Activated T-cell treated with anti-CD3 and anti-CD28 coated beads, Interleukin-2, amount 50 U/mL, for 72 hours (primary cell): ENCODE results near the gene TRIM33. TPM values are rescaled to one million over a fixed set of nuclear protein-coding genes. Genes with fewer than 3 reads are reported as not detected.

Source experiments
- ATAC-seq, 2 donors: fragments of 150-1000 bp; cut with Tn5 transposase; replicated peaks in 1 of 2; 2 replicates each; pipeline ENCODE4 v1.10.0; 2021; ENCODE audit warnings: moderate library complexity in 2 of 2, mild to moderate bottlenecking in 1 of 2
- DNase-seq, 2 donors: peaks; one replicate each; pipeline ENCODE4 v3.0.0; 2021 to 2022; ENCODE audit warnings: mixed read lengths in 1 of 2
- H3K27ac Mint-ChIP-seq: one replicate; pipeline ENCODE4 v1.8.0; 2022; ENCODE audit warnings: mild to moderate bottlenecking, moderate library complexity, mixed read lengths
- H3K27me3 Mint-ChIP-seq: one replicate; pipeline ENCODE4 v1.8.0; 2022; ENCODE audit warnings: low read depth, mixed read lengths
- H3K36me3 Mint-ChIP-seq, 2 donors: one replicate each; pipeline ENCODE4 v1.8.0; 2022; ENCODE audit warnings: mixed read lengths in 2 of 2, mild to moderate bottlenecking in 1 of 2; ENCODE audit not compliant: insufficient read depth in 2 of 2
- H3K4me1 Mint-ChIP-seq: one replicate; pipeline ENCODE4 v1.8.0; 2022; ENCODE audit warnings: low read depth, mixed read lengths
- H3K4me3 Mint-ChIP-seq, 2 donors: one replicate each; pipeline ENCODE4 v1.8.0; 2022; ENCODE audit warnings: mild to moderate bottlenecking in 2 of 2, mixed read lengths in 2 of 2, moderate library complexity in 2 of 2
- H3K9me3 Mint-ChIP-seq, 2 donors: one replicate each; pipeline ENCODE4 v1.8.0; 2022; ENCODE audit warnings: mixed read lengths in 2 of 2
- total RNA-seq, 2 donors: library from RNA; stranded (reverse); gene quantifications; one replicate each; pipeline ENCODE4 v1.2.3, GENCODE V29; 2022

TRIM33 gene
- total RNA-seq, 2 donors from 2014 or later, result 34.1 to 42.4 TPM

- ATAC-seq (no peak), DNase-seq (no peak)
- peaks cover 6 to 9% of the 10 kb centered on the region in 2 donors for H3K36me3 Mint-ChIP-seq
- H3K4me3 Mint-ChIP-seq, result peak overlapping the region in 1 of 2 donors; percentile 19
- peaks cover 46% of the 10 kb centered on the region for H3K4me1 Mint-ChIP-seq
- H3K27me3 Mint-ChIP-seq, result no peaks in the 10 kb centered on the region
- H3K27ac Mint-ChIP-seq, result no peak overlapping the region
- peaks cover 3 to 4% of the 10 kb centered on the region in 2 donors for H3K9me3 Mint-ChIP-seq
Observed at GRCh38 chr1:114472408-114472807, 38.6 kb downstream of the TRIM33 start.

GRCh38 chr1:114470681-114471080 is 40.3 kb downstream of the TRIM33 start:
- DNase-seq (no peak), ATAC-seq (no peak)
- Mint-ChIP-seq H3K4me1 (peaks cover 45% of the 10 kb centered on the region), H3K27me3 (no peaks in the 10 kb centered on the region), H3K9me3 (peaks cover 3 to 4% of the 10 kb centered on the region in 2 donors), H3K27ac (no peak overlapping the region), H3K36me3 (peaks cover 6 to 12% of the 10 kb centered on the region in 2 donors), H3K4me3 (no peak overlapping the region)

- Mint-ChIP-seq H3K27ac (peak overlapping the region; percentile 80), H3K36me3 (peaks cover 6 to 8% of the 10 kb centered on the region in 2 donors), H3K27me3 (no peaks in the 10 kb centered on the region), H3K9me3 (peaks cover 3 to 4% of the 10 kb centered on the region in 2 donors), H3K4me1 (peaks cover 37% of the 10 kb centered on the region), H3K4me3 (peak overlapping the region; percentile 55 to 66)
- ATAC-seq (peak; percentile 93 to 94), DNase-seq (peak in 1 of 2 donors; percentile 21)
Observed at GRCh38 chr1:114468710-114469468, 42.1 kb downstream of the TRIM33 start.

- ATAC-seq (peak; percentile 32 to 52), DNase-seq (peak in 1 of 2 donors; percentile 2)
- Mint-ChIP-seq H3K4me3 (peak overlapping the region; percentile 55 to 66), H3K36me3 (peaks cover 2 to 5% of the 10 kb centered on the region in 2 donors), H3K4me1 (peaks cover 29% of the 10 kb centered on the region), H3K9me3 (no peaks in the 10 kb centered on the region), H3K27me3 (no peaks in the 10 kb centered on the region), H3K27ac (peak overlapping the region; percentile 80)
Observed at GRCh38 chr1:114468047-114468446, 43.0 kb downstream of the TRIM33 start.

GRCh38 chr1:114467491-114467890 is 43.5 kb downstream of the TRIM33 start:
- Mint-ChIP-seq H3K36me3 (peaks cover 0 to 5% of the 10 kb centered on the region in 2 donors), H3K9me3 (no peaks in the 10 kb centered on the region), H3K4me3 (peak overlapping the region in 1 of 2 donors; percentile 66), H3K4me1 (peaks cover 29% of the 10 kb centered on the region), H3K27me3 (no peaks in the 10 kb centered on the region), H3K27ac (peak overlapping the region; percentile 80)
- ATAC-seq (no peak), DNase-seq (no peak)

GRCh38 chr1:114466334-114467014 is 44.5 kb downstream of the TRIM33 start:
- Mint-ChIP-seq H3K4me3 (no peak overlapping the region), H3K36me3 (peaks cover 0 to 5% of the 10 kb centered on the region in 2 donors), H3K9me3 (no peaks in the 10 kb centered on the region), H3K27ac (no peak overlapping the region), H3K27me3 (no peaks in the 10 kb centered on the region), H3K4me1 (peaks cover 29% of the 10 kb centered on the region)
- DNase-seq (no peak), ATAC-seq (no peak)

GRCh38 chr1:114462963-114463362 is 48.0 kb downstream of the TRIM33 start:
- no peak for ATAC-seq
- no peak for DNase-seq
- no peak overlapping the region for H3K27ac Mint-ChIP-seq
- peaks cover 7 to 22% of the 10 kb centered on the region in 2 donors for H3K36me3 Mint-ChIP-seq
- no peak overlapping the region for H3K4me3 Mint-ChIP-seq
- no peaks in the 10 kb centered on the region for H3K27me3 Mint-ChIP-seq
- peaks cover 34% of the 10 kb centered on the region for H3K4me1 Mint-ChIP-seq
- peaks cover 2 to 3% of the 10 kb centered on the region in 2 donors for H3K9me3 Mint-ChIP-seq

GRCh38 chr1:114462341-114462740 is 48.7 kb downstream of the TRIM33 start:
- no peak for ATAC-seq
- H3K4me3 Mint-ChIP-seq, result no peak overlapping the region

GRCh38 chr1:114458237-114458777 is 52.7 kb downstream of the TRIM33 start:
- ATAC-seq (peak; percentile 88 to 97), DNase-seq (peak; percentile 10 to 32)
- peaks cover 2 to 3% of the 10 kb centered on the region in 2 donors for H3K9me3 Mint-ChIP-seq
- peaks cover 12 to 30% of the 10 kb centered on the region in 2 donors for H3K36me3 Mint-ChIP-seq
- H3K27me3 Mint-ChIP-seq, result no peaks in the 10 kb centered on the region
- peaks cover 28% of the 10 kb centered on the region for H3K4me1 Mint-ChIP-seq
- peak overlapping the region in 1 of 2 donors; percentile 16 for H3K4me3 Mint-ChIP-seq
- H3K27ac Mint-ChIP-seq, result peak overlapping the region; percentile 66

More at GRCh38 chr1:114462341-114462740, 48.7 kb downstream of the TRIM33 start:
- no peak overlapping the region for H3K27ac Mint-ChIP-seq
- peaks cover 30% of the 10 kb centered on the region for H3K4me1 Mint-ChIP-seq
- peaks cover 7 to 23% of the 10 kb centered on the region in 2 donors for H3K36me3 Mint-ChIP-seq
- no peaks in the 10 kb centered on the region for H3K27me3 Mint-ChIP-seq
- peaks cover 2 to 3% of the 10 kb centered on the region in 2 donors for H3K9me3 Mint-ChIP-seq
- no peak for DNase-seq

- Mint-ChIP-seq H3K4me3 (no peak overlapping the region), H3K27ac (peak overlapping the region; percentile 66), H3K27me3 (no peaks in the 10 kb centered on the region), H3K36me3 (peaks cover 12 to 30% of the 10 kb centered on the region in 2 donors), H3K9me3 (peaks cover 2 to 3% of the 10 kb centered on the region in 2 donors), H3K4me1 (peaks cover 28% of the 10 kb centered on the region)
- DNase-seq (no peak), ATAC-seq (no peak)
Observed at GRCh38 chr1:114457675-114458236, 53.2 kb downstream of the TRIM33 start.

- DNase-seq, result no peak
- Mint-ChIP-seq H3K4me1 (peaks cover 28% of the 10 kb centered on the region), H3K9me3 (peaks cover 2 to 3% of the 10 kb centered on the region in 2 donors), H3K4me3 (no peak overlapping the region), H3K27ac (no peak overlapping the region), H3K27me3 (no peaks in the 10 kb centered on the region), H3K36me3 (peaks cover 12 to 35% of the 10 kb centered on the region in 2 donors)
- ATAC-seq, result no peak
Observed at GRCh38 chr1:114456586-114456985, 54.4 kb downstream of the TRIM33 start.

GRCh38 chr1:114455102-114455785 is 55.8 kb downstream of the TRIM33 start:
- Mint-ChIP-seq H3K36me3 (peaks cover 12 to 31% of the 10 kb centered on the region in 2 donors), H3K27ac (no peak overlapping the region), H3K27me3 (no peaks in the 10 kb centered on the region), H3K9me3 (peaks cover 2 to 3% of the 10 kb centered on the region in 2 donors), H3K4me3 (no peak overlapping the region), H3K4me1 (peaks cover 28% of the 10 kb centered on the region)
- DNase-seq (no peak), ATAC-seq (peak; percentile 45 to 58)
